Fibroblast of peridontal ligament (primary cell): ENCODE data around the gene CA10.

Experiments
- DNase-seq: peaks from one replicate; pipeline ENCODE4 v3.0.0-alpha.2; 2010; ENCODE audit errors: extremely low read depth

The CA10 gene

DNA sequence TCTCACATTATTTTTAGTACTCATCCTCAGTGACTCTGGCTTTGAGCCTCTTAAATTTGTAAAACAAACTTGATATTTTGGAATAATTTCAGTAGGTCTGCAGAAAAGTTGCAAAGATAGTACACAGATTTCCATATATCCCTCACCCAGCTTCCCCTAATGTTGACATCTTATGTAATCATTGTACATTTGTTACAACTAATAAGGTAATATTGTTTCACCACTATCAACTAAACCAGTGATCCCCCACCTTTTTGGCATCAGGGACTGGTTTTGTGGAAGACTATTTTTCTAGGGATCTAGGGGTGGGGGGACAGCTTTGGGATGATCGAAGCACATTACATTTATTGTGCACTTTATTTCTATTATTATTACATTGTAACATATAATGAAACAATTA, 391.2 kb downstream of the CA10 start:
- DNase-seq, result no peak

DNA sequence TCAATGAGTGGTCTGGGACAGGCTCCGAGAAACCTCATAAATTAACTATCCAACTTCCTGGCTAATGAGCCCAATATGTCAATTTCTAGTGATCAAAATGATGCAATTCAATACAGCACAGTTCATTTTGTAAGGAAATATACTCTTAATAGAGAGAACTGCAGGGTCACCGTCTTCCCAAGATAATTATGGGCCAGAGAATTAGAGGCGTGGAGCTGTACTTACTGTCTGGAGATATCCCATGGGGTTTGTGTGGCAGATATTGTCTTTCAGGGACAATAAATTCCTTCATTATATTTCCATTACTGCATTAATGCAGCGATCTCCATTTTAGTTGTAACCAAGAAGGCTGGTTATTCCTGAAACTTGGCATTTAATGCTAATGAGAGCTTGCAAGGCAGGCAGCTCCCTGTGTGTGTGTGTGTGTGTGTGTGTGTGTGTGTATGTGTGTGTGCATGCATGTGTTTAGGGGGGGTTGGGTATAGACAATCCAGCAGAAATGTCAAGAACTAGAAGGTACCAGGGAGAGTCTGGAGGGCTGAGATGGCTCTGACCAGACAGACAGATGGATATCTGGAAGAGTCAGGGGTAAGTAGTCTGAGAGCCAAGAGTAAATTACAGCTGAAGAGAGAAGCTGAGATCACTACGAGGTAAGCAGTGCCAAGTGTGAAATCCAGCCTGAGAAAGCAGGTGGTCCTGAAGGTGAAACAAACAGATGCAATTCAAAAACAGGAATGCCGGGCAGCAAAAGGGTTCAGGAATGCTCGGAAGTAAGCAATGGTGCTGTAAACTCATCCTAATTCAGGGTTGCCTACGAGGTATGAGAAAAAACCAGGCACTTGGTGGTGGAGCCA, 393.0 kb downstream of the CA10 start:
- DNase-seq, result no peak

- peak; percentile 60 for DNase-seq
Measured at GRCh38 chr17:51764387-51764971, 394.0 kb downstream of the CA10 start.

DNA sequence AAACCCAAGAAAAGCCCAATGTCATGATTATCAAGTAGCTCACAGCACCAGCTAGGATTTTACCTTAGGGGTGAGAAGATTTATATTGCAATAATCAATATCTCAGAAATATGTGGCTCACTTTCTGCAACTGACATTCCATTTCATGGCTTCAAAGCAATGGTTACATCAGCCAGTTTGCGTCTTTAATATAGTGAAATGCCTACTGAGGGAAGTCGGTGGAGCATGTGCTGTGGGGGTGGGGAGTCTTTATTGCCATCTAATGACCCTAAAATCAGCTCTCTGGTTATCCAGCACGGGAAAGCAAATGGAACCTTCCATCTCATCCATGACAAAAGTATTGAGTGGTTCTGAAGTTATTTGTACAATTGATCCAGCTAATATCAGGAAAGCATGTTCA, 395.5 kb downstream of the CA10 start:
- DNase-seq, result no peak

GRCh38 chr17:51761105-51761504, 397.4 kb downstream of the CA10 start:
- no peak for DNase-seq

DNA sequence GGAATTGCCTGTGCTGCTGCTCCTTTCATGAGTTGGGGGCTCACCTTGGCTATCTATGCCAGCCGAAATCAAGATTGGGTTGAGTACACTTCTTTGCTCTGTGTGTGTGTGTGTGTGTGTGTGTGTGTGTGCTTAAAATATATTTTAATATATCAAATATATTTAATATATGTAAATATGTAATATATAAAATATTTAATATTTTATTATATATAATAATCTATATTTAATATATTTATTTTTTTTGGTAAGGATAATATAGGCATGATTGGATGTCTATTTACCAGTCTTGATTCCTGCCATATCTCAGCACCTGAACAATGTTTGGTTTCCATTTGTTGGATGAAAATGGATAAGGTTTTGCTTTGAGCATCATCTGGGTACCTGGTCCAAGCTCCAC, 399.3 kb downstream of the CA10 start:
- no peak for DNase-seq

- DNase-seq, result no peak
Measured at GRCh38 chr17:51751072-51751471, 407.4 kb downstream of the CA10 start.

DNA sequence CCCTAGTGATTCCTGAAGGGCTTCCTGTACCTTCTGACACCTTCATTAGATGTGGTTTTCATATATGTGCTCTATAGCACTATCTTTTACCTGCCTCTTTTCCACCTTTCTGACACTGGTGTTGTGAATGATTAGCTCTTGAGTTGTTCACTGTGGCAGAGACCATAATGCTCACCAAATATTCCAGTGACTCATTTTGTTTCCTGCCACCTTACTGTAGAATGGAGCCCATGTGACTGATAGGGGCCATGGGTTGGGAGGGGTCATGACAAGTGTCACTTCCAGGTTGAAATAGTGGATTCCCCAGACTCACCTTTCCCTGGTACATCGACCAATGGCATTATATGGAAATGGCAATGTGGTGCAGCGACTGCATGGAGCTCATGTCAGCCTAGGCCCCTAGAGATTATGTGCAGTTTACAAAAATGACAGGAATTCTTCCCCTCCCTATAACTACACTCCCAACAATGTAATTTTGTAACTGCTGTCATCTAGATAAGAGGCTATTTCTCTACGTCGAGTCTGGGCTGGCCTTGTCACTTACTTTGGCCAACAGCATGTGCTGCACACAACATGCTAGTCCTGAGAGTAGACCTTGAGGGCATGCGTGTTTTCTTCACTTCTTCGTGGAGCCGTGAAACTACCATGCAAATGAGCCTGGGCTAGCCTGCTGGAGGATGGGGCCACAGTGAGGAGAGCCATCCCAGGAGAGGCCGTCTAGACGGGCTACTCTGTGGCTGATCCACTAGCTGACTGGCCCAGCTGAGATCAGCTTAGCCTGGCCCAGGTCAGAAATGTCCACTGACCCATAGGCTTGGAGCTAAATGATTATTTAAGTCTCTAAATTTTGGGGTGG, 409.5 kb downstream of the CA10 start:
- no peak for DNase-seq

DNA sequence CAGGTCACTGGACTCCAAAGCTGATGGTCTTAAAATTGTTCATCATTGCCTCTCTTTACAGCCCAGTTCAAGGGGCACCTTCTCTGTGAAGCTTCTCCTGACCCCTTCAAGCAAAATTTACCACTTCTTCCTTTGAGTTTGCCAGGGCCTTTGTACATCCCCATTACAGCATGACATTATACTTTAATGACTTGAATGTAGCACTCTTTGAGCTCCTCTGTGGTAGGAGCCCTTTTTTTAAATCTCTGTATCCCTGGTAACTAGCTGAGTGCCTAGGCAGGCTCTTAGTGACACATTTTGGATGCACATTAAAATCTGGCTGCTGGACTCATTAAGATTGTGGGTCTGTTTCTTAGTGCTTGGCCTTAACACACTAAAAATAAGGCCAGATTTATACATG, 412.1 kb downstream of the CA10 start:
- no peak for DNase-seq

DNA sequence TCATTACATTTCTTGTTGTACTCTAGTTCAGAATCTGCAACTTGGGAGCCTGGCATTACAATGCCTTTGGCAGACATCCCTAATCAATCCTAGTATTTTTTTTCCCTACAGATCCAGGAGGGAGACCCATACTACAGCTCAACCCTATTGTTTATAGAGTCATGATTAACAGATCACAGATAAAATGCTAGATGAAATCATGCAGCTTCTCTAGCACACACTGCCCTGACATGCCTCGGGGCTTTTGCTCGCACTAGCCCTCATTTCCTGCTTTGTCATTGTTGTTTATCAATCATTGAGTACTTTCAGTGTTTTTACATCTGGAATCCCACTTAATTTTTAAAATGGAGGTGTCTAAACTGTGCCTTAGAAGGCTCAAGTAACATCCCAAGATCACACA, 412.5 kb downstream of the CA10 start:
- DNase-seq, result no peak

GRCh38 chr17:51743477-51743876, 415.0 kb downstream of the CA10 start:
- no peak for DNase-seq

- DNase-seq, result no peak
Measured at GRCh38 chr17:51742571-51742970, 415.9 kb downstream of the CA10 start.

DNA sequence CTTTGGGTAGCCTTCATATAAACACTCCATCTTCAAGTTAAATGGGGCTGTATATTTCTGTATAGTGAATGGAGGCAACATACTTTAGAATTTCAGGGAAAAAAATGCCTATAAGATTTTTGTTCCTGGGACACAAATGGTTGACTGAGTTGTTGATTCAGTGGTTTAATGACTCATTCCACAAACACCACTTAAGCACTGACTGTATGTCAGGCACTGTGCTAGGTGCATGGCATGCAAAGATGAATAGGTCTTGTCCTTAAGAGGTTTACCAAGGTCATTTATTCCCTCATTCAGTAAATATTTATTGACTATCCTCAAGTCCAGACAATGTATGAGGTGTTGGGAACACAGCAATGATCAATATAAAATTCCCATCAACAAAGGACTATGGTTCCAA, 417.1 kb downstream of the CA10 start:
- no peak for DNase-seq

DNA sequence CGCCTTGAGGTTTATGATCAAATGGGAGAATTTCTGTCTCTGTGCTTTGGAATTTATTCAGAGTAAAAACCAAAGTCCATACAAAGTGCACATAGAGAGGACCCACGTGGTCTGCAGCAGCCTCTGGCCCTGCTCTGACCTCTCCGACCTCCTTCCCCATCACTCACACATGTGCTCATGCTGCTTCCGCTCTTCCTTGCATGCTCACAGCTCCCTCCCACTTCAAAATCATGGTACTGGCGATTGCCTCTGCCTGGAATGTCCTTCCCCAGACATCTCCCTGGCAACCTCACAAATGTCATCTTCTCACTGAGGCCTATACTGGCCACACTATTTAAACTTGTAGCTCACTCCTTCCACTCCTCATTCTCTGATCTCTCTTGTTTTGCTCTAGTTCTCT, 418.0 kb downstream of the CA10 start:
- DNase-seq, result no peak

DNA sequence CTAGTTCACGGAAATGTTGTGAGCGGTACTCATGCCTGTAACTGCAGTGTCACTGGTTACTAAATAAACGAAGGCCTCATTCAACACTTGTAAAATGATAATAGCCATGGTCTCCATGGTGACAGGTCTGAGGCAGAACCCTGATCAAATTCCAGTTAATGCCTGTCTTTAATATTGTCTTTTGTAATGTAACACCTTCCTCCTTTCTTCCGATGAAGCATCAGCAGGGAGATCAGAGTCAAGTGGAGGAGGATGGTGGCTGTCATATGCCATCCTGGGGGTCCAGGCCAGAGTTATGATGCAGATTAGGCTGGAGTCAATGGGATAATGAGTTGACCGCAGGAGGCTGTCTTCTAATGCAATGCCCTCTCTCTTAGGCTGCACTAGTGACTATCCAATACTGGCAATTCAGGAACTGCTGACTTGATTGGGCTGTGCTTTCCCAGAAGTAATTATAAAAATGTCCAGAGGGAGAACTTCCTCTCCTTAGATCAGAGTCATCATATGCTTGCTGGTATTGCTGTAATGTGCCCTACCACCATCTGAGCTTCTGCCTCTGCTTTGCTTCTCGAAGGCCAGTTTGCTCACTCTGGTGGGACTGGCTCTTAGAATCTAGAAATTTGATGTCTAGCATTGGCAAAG, 419.1 kb downstream of the CA10 start:
- DNase-seq, result no peak

DNA sequence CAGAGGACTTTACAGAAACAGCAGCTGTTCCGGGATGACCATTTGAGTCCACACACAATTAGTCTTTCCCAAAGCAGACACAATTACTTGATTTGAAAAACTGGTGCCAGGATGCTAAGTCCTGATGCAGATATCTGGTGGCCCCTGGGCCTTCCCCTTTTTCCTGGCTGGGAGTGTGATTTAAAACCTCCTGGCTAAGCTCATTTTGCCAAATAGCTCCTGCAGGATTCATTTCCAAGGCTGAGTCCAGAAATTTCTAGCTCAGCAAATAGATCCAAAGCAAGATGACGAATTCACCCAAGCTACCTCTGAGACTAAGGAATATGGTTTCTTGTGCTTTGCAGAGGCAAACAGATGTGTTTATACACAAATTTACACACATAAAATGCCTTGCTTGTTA, 422.2 kb downstream of the CA10 start:
- DNase-seq, result no peak

GRCh38 chr17:51734976-51735375, 423.5 kb downstream of the CA10 start:
- DNase-seq, result no peak

- no peak for DNase-seq
Measured at GRCh38 chr17:51734462-51734861, 424.1 kb downstream of the CA10 start.

- no peak for DNase-seq
Measured at GRCh38 chr17:51733166-51733565, 425.3 kb downstream of the CA10 start.

- no peak for DNase-seq
Measured at GRCh38 chr17:51731941-51732722, 426.4 kb downstream of the CA10 start.

DNA sequence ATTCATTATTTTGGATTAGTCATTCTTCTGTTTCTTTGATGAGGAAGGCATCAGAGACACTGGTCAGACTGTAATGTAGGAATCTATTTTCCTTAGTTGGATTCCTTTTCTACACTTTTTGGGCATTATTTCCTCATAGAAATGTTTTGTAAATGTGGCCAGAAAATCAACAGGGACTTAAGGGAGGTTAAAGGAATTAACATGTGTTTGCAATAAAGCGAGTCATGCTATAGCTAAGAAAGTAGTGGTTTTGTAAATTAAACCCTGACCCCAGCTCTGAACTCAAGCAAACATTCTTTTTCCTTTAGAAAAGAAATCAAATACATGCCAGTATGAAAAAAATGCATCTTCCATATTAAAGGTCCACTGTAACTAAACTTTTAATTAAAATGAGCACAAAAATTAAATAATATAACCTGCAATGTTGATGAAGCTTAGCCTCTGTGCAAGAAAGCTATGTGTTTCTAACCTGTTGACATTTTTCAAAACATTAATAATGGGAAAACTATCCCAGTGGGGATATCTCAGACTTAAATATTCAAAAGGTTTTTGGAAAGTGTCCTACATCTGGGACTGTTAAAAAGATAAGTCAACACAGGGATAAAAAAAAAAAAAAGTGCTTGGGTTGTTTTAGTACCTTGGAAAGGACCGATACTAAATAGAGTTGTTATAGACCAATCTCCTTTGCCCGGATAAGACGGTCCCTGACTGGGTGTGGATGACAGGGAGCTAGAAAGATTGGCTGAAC, 428.0 kb downstream of the CA10 start:
- peak; percentile 2 for DNase-seq
